ENCODE results near the gene ERBB2. TPM values are rescaled to one million over a fixed set of nuclear protein-coding genes. Genes with fewer than 3 reads are reported as not detected.
A peak's percentile ranks its signal among the peaks of the same experiment; 100 is the strongest.

Gene ERBB2
- total and polyA plus RNA-seq, 2 of the 13 experiments (the other 11 are each of a cell fraction or from before 2014, with no cell fraction given): 57.7 to 64.1 TPM

DNA sequence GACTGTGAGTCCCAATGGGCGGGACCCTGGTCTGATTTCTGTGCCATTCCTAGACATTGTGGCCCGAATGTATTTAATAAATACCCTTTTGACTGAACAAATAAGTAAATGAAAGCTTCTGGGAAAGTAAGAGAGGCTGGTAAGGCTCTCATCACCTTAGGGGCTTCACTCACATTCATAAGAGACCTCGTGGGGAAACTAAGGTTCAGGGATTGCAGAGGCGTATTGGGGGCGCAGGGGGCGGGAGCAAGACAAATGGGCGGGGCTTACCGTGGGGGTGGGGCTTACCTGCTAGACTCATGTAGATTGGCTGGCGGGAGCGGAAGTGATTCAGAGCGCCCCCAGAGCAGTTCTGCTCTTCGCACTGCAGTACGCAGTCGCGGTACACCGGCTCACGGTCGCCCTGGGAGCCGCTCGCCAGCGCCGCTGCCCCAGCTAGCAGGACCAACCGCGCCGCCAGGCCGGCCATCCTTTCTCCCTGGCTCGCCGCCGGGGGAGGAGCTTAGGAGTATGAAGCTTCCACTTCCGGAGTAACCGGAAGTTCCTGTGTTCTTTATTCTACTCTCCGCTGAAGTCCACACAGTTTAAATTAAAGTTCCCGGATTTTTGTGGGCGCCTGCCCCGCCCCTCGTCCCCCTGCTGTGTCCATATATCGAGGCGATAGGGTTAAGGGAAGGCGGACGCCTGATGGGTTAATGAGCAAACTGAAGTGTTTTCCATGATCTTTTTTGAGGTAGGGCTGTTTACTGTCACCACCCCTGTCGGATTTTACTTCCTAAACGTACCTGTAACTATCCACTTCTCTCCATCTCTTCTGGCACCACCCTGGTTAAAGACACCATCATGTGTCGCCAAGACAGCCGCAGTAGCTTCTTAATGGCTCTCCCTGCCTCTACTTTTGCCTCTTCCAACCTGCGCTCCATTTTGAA, 12.1 kb upstream of the ERBB2 start, which contains the start of gene PGAP3 (continued):
- TF ChIP-seq MED13 (CRISPR knock-in tag; IDR thresholded peaks at IDR 0.05) (no peak; the same call in 1 of the 2 replicates), SSRP1 (CRISPR knock-in tag; IDR thresholded peaks at IDR 0.05) (peak; percentile 21; the same call in 1 of the 2 replicates), PHF21A (CRISPR knock-in tag; IDR thresholded peaks at IDR 0.05) (peak; percentile 67), KAT8 (CRISPR knock-in tag; IDR thresholded peaks at IDR 0.05) (peak; percentile 99), GATA4 (IDR thresholded peaks at IDR 0.05; ENCODE audit: borderline replicate concordance, low read depth) (no peak; the same call in 1 of the 2 replicates), POGZ (CRISPR knock-in tag; IDR thresholded peaks at IDR 0.05) (no peak), ZNF839 (CRISPR knock-in tag; IDR thresholded peaks at IDR 0.05; ENCODE audit: borderline replicate concordance) (peak; percentile 95; the same call in 1 of the 2 replicates), ZNF724P (CRISPR knock-in tag; IDR thresholded peaks at IDR 0.05; ENCODE audit: borderline replicate concordance) (no peak; the same call in 1 of the 2 replicates), PAF1 (CRISPR knock-in tag; IDR thresholded peaks at IDR 0.05) (no peak), ATF1 (CRISPR knock-in tag; IDR thresholded peaks at IDR 0.05) (no peak), MATR3 (CRISPR knock-in tag; IDR thresholded peaks at IDR 0.05) (no peak), ZBTB42 (CRISPR knock-in tag; IDR thresholded peaks at IDR 0.05) (0 out of 2 replicates have a peak, but pooled peaks have one; percentile 62), ZNF841 (CRISPR knock-in tag; IDR thresholded peaks at IDR 0.05; ENCODE audit: borderline replicate concordance) (no peak), KLF12 (CRISPR knock-in tag; IDR thresholded peaks at IDR 0.05; ENCODE audit: borderline replicate concordance) (peak; percentile 51; the same call in 1 of the 2 replicates), FOSL2 (CRISPR knock-in tag; IDR thresholded peaks at IDR 0.05) (peak; percentile 70), ZNF629 (CRISPR knock-in tag; conservative IDR thresholded peaks at IDR 0.05) (peak; percentile 48; the same call in 1 of the 2 replicates)
- TF ChIP-seq, protein P1, sequence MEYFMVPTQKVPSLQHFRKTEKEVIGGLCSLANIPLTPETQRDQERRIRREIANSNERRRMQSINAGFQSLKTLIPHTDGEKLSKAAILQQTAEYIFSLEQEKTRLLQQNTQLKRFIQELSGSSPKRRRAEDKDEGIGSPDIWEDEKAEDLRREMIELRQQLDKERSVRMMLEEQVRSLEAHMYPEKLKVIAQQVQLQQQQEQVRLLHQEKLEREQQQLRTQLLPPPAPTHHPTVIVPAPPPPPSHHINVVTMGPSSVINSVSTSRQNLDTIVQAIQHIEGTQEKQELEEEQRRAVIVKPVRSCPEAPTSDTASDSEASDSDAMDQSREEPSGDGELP (IDR thresholded peaks at IDR 0.05; ENCODE audit: borderline replicate concordance, low read depth): no peak
- TF ChIP-seq, protein P2, sequence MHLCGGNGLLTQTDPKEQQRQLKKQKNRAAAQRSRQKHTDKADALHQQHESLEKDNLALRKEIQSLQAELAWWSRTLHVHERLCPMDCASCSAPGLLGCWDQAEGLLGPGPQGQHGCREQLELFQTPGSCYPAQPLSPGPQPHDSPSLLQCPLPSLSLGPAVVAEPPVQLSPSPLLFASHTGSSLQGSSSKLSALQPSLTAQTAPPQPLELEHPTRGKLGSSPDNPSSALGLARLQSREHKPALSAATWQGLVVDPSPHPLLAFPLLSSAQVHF (CRISPR knock-in tag; IDR thresholded peaks at IDR 0.05): no peak
- TF ChIP-seq, protein P3, sequence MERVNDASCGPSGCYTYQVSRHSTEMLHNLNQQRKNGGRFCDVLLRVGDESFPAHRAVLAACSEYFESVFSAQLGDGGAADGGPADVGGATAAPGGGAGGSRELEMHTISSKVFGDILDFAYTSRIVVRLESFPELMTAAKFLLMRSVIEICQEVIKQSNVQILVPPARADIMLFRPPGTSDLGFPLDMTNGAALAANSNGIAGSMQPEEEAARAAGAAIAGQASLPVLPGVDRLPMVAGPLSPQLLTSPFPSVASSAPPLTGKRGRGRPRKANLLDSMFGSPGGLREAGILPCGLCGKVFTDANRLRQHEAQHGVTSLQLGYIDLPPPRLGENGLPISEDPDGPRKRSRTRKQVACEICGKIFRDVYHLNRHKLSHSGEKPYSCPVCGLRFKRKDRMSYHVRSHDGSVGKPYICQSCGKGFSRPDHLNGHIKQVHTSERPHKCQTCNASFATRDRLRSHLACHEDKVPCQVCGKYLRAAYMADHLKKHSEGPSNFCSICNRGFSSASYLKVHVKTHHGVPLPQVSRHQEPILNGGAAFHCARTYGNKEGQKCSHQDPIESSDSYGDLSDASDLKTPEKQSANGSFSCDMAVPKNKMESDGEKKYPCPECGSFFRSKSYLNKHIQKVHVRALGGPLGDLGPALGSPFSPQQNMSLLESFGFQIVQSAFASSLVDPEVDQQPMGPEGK (CRISPR knock-in tag; IDR thresholded peaks at IDR 0.05): peak; percentile 77; the same call in 1 of the 2 replicates
- TF ChIP-seq, protein P4, sequence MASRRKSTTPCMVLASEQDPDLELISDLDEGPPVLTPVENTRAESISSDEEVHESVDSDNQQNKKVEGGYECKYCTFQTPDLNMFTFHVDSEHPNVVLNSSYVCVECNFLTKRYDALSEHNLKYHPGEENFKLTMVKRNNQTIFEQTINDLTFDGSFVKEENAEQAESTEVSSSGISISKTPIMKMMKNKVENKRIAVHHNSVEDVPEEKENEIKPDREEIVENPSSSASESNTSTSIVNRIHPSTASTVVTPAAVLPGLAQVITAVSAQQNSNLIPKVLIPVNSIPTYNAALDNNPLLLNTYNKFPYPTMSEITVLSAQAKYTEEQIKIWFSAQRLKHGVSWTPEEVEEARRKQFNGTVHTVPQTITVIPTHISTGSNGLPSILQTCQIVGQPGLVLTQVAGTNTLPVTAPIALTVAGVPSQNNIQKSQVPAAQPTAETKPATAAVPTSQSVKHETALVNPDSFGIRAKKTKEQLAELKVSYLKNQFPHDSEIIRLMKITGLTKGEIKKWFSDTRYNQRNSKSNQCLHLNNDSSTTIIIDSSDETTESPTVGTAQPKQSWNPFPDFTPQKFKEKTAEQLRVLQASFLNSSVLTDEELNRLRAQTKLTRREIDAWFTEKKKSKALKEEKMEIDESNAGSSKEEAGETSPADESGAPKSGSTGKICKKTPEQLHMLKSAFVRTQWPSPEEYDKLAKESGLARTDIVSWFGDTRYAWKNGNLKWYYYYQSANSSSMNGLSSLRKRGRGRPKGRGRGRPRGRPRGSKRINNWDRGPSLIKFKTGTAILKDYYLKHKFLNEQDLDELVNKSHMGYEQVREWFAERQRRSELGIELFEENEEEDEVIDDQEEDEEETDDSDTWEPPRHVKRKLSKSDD (CRISPR knock-in tag; IDR thresholded peaks at IDR 0.05; ENCODE audit: low read depth): 0 out of 2 replicates have a peak, but pooled peaks have one; percentile 20
- TF ChIP-seq, protein P5, sequence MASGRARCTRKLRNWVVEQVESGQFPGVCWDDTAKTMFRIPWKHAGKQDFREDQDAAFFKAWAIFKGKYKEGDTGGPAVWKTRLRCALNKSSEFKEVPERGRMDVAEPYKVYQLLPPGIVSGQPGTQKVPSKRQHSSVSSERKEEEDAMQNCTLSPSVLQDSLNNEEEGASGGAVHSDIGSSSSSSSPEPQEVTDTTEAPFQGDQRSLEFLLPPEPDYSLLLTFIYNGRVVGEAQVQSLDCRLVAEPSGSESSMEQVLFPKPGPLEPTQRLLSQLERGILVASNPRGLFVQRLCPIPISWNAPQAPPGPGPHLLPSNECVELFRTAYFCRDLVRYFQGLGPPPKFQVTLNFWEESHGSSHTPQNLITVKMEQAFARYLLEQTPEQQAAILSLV (CRISPR knock-in tag; IDR thresholded peaks at IDR 0.05; ENCODE audit: borderline replicate concordance): peak; percentile 78; the same call in 1 of the 2 replicates
